GM12875 (cell line): ENCODE data around the gene DNAJC13.

Experiments used
- H3K4me3 ChIP-seq: one replicate; pipeline ENCODE4 v1.5.1; 2011; ENCODE audit warnings: low read depth, low read length, control low read depth
- TF ChIP-seq, protein P1 (sequence below): IDR thresholded peaks from 2 replicates; pipeline ENCODE4 v1.5.1; 2011; ENCODE audit warnings: low read depth, mild to moderate bottlenecking, control low read depth, inconsistent platforms, low read length, moderate library complexity, borderline replicate concordance; ENCODE audit not compliant: insufficient read depth

DNAJC13 gene

DNA sequence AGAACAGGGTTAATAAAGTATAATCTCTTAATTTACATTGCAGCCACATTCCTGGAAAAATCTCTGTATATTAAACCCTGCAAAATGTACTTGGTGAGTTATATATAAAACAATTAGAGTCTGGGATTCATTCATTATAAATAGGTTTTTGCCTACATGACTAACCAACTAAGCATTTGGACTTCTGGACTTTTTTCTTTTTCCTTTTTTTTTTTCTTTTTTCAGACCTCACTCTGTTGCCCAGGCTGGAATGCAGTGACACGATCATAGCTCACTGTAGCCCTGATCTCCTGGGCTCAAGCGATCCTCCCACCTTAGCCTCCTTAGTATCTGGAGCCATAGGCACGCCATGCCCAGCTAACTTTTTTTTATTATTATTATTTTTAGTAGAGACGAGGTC, 4.5 kb downstream of the DNAJC13 start:
- H3K4me3 ChIP-seq = no peak overlapping the region

GRCh38 chr3:132422531-132422930, 5.2 kb downstream of the DNAJC13 start:
- TF ChIP-seq, protein P1, sequence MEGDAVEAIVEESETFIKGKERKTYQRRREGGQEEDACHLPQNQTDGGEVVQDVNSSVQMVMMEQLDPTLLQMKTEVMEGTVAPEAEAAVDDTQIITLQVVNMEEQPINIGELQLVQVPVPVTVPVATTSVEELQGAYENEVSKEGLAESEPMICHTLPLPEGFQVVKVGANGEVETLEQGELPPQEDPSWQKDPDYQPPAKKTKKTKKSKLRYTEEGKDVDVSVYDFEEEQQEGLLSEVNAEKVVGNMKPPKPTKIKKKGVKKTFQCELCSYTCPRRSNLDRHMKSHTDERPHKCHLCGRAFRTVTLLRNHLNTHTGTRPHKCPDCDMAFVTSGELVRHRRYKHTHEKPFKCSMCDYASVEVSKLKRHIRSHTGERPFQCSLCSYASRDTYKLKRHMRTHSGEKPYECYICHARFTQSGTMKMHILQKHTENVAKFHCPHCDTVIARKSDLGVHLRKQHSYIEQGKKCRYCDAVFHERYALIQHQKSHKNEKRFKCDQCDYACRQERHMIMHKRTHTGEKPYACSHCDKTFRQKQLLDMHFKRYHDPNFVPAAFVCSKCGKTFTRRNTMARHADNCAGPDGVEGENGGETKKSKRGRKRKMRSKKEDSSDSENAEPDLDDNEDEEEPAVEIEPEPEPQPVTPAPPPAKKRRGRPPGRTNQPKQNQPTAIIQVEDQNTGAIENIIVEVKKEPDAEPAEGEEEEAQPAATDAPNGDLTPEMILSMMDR = no peak
- H3K4me3 ChIP-seq = no peak overlapping the region

More for the DNA sequence above, 4.5 kb downstream of the DNAJC13 start:
- TF ChIP-seq, protein P1 = no peak

- TF ChIP-seq, protein P1 = no peak
- no peak overlapping the region for H3K4me3 ChIP-seq
Observed at GRCh38 chr3:132432639-132433038, 15.3 kb downstream of the DNAJC13 start.

DNA sequence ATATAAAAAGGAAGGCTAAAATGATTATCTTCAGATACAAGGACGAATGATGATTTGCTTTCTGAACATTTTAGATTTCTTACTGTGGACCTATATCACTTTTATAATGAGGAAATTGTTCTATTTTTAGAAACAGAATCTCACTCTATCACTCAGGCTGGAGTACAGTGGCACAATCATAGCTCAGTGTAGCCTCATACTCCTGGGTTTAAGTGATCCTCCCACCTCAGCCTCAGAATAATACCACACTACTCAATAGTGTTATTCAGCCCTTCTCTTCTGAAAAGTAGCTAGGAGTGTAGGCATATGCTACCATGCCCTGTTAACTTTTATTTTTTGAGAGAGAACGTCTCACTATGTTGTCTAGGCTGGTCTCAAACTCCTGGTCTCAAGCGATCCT, 15.8 kb downstream of the DNAJC13 start:
- no peak overlapping the region for H3K4me3 ChIP-seq
- TF ChIP-seq, protein P1 = no peak

DNA sequence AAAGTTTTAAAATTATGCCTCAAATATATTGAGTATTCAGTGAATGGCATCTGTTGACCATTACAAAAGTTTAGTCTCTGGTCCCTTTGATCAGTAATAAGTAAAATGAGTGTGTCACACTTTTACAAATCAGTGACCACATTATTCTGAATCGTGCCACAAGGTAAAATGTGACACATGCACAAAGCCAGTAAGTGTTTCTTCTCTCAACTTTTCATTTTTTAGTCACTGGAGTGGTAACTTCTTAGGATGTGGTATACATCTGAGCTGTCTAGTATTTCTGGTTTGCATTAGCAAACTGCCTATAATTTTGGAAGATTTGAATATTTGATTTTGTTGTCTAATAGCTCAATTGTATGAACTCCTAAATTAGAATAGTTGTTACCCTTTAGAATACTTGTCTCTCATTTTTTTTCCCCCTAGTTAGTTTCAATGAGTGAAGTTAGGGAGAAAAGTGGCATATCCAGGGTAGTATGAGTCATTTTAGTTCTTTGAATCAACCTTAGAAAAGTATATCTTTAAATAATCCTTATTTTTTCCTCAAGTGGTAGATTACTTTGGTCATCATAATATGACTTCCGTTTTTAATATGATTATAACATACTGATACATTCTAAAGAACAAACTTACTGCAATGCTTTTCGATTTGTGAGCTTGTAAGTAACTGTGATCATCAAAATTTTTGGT, 18.1 kb downstream of the DNAJC13 start:
- no peak overlapping the region for H3K4me3 ChIP-seq
- TF ChIP-seq, protein P1 = no peak

DNA sequence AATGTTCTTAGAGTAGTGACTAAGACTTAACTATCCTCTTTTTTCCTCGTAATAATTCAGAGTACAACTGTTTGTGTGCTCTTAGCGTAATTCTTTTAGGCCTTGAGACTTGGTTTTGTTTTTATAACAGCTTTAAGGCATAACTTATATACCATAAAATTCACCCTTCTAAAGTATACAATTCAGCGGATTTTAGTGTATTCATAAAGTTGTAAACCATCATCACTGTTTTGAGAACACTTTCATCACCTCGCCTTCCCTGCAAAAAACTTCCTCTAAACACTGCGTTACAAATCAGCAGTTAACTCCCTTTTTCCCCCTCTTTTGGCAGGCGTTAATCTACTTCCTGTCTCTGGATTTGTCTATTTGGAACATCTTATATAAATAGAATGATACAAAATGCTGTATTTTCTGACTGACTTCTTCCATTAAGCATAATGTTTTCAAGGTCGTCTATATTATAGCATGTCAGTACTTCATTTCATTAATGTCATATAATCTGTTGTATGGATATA, 18.7 kb downstream of the DNAJC13 start:
- TF ChIP-seq, protein P1 = no peak
- H3K4me3 ChIP-seq = no peak overlapping the region

GRCh38 chr3:132443421-132443820, 26.1 kb downstream of the DNAJC13 start:
- H3K4me3 ChIP-seq = no peak overlapping the region
- TF ChIP-seq, protein P1 = no peak
